Nephron progenitor cell (in vitro differentiated cells): ENCODE results near the gene PATE1.

Source experiments
- DNase-seq: peaks from one replicate; pipeline ENCODE4 v3.0.0; 2021
- H3K27ac Mint-ChIP-seq: 2 replicates; pipeline ENCODE4 v1.8.0; 2021; ENCODE audit warnings: mild to moderate bottlenecking, moderate library complexity, mixed read lengths
- H3K27me3 Mint-ChIP-seq: 2 replicates; pipeline ENCODE4 v1.8.0; 2021; ENCODE audit warnings: mild to moderate bottlenecking, low read depth, mixed read lengths; ENCODE audit not compliant: poor library complexity
- H3K36me3 Mint-ChIP-seq: 2 replicates; pipeline ENCODE4 v1.8.0; 2021; ENCODE audit warnings: low read depth, mixed read lengths
- H3K4me1 Mint-ChIP-seq: 2 replicates; pipeline ENCODE4 v1.8.0; 2021; ENCODE audit warnings: mixed read lengths
- H3K4me3 Mint-ChIP-seq: 2 replicates; pipeline ENCODE4 v1.8.0; 2021; ENCODE audit warnings: mild to moderate bottlenecking, moderate library complexity, mixed read lengths
- H3K9me3 Mint-ChIP-seq: 2 replicates; pipeline ENCODE4 v1.8.0; 2021; ENCODE audit warnings: mild to moderate bottlenecking, moderate library complexity, mixed read lengths
- TF ChIP-seq, protein P1 (sequence below): fragments of 200-600 bp; sonication (generic); IDR thresholded peaks from 2 replicates; pipeline ENCODE4 v1.5.0; 2021; ENCODE audit warnings: antibody characterized with exemption

PATE1 gene

DNA sequence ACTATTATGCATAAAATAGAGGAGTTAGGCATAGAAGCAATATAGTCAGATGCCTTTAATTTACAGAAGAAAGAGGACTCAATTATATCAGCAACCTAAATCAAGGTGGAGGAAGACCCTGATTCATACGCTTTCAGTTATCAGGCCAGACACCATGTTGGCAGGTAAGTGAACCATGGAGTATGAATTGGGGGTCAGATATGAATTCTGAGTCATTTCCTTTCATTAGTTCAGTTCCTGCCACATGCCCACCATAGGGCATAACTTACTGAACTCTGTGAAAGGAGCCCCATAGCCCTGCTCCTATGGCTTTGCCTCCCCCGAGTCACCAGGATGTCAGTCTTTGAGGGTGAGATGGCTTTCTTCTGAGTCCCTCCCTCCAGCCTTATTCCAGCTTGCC is 17.4 kb downstream of the PATE1 start:
- DNase-seq: no peak
- H3K9me3 Mint-ChIP-seq: peaks cover 23% of the 10 kb centered on the region
- no peak overlapping the region for H3K27ac Mint-ChIP-seq
- no peaks in the 10 kb centered on the region for H3K36me3 Mint-ChIP-seq
- TF ChIP-seq, protein P1, sequence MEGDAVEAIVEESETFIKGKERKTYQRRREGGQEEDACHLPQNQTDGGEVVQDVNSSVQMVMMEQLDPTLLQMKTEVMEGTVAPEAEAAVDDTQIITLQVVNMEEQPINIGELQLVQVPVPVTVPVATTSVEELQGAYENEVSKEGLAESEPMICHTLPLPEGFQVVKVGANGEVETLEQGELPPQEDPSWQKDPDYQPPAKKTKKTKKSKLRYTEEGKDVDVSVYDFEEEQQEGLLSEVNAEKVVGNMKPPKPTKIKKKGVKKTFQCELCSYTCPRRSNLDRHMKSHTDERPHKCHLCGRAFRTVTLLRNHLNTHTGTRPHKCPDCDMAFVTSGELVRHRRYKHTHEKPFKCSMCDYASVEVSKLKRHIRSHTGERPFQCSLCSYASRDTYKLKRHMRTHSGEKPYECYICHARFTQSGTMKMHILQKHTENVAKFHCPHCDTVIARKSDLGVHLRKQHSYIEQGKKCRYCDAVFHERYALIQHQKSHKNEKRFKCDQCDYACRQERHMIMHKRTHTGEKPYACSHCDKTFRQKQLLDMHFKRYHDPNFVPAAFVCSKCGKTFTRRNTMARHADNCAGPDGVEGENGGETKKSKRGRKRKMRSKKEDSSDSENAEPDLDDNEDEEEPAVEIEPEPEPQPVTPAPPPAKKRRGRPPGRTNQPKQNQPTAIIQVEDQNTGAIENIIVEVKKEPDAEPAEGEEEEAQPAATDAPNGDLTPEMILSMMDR: no peak
- H3K27me3 Mint-ChIP-seq: peaks cover 6% of the 10 kb centered on the region
- H3K4me1 Mint-ChIP-seq: peaks cover 16% of the 10 kb centered on the region
- no peak overlapping the region for H3K4me3 Mint-ChIP-seq

DNA sequence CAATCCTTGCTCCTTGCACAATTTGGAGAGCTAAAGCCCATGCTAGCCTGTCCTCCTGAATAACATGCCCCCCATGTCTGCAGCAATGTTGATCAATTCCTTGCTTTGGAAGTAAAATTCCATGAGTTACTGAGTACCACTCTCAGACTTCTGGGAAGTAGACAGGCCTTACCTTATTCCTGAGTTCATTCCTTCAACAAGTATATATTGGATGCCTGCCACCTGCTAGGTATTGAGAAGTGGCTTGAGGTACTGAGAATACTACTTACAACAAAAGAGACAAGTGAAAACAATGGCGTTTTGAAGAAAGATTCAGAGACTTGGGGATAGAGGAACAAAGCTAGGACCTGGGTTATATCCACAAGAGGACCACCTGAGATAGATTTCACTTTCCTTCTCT is 20.2 kb downstream of the PATE1 start:
- TF ChIP-seq, protein P1: no peak
- Mint-ChIP-seq H3K36me3 (no peaks in the 10 kb centered on the region), H3K4me1 (peaks cover 22% of the 10 kb centered on the region), H3K9me3 (no peaks in the 10 kb centered on the region), H3K4me3 (no peak overlapping the region), H3K27me3 (no peaks in the 10 kb centered on the region), H3K27ac (no peak overlapping the region)
- no peak for DNase-seq

DNA sequence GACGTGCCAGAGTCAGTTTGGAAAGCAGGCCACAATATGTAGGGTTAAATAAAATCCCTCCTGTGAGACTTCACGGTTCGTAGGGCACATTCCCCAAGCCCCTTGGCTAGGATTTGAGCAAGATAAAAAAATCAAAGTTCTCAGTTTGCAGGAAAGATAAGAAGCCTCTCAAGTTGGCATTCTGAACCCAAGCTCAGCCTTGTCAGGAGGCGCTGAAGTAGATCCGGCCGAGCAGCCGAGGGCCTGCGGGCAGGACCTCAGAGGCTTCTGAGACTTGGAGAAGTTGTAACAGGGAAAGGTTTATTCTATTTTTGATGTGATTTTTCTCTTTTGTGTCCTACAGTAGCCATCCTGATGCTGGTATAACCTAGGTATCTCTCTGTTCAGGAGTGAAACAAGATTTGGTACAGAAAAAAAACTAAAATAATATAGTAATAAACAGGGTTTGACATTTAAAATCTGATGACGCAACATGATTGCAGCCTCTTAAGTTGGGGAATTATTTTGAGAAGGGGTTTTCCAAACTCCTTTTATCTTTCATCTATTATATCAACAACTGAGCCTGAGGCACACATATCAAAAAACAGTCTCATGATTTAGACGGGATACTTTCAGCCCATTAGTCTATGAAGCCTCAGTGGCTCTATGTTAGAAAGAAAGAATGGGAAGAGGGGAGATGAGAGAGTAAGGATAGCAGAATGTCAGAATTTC is 22.4 kb downstream of the PATE1 start:
- Mint-ChIP-seq H3K4me1 (peaks cover 22% of the 10 kb centered on the region), H3K36me3 (no peaks in the 10 kb centered on the region)
- DNase-seq: peak; percentile 12

DNA sequence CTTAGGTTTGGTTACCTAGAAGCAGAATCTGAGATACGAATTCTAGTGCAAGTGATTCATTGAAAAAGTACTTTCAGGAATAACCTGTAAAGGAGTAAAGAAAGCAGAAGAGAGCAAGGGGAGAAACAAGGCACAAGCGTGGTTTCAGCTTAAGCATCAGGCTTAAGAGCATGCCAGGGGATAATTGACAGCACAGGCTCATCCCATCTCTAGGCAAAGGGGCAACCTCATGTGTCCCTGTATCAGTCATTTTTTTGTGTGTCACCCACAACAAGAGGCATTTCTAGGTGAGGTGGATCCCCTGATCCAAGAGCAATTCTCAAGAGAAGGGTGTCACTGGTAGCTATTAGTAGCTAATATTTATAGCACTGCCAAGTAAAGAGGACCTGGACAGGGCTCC is 24.5 kb downstream of the PATE1 start:
- peaks cover 22% of the 10 kb centered on the region for H3K4me1 Mint-ChIP-seq
- H3K36me3 Mint-ChIP-seq: no peaks in the 10 kb centered on the region

More for the DNA sequence above, 22.4 kb downstream of the PATE1 start:
- Mint-ChIP-seq H3K9me3 (no peaks in the 10 kb centered on the region), H3K4me3 (no peak overlapping the region), H3K27ac (peak overlapping the region; percentile 70), H3K27me3 (no peaks in the 10 kb centered on the region)
- TF ChIP-seq, protein P1: no peak

DNA sequence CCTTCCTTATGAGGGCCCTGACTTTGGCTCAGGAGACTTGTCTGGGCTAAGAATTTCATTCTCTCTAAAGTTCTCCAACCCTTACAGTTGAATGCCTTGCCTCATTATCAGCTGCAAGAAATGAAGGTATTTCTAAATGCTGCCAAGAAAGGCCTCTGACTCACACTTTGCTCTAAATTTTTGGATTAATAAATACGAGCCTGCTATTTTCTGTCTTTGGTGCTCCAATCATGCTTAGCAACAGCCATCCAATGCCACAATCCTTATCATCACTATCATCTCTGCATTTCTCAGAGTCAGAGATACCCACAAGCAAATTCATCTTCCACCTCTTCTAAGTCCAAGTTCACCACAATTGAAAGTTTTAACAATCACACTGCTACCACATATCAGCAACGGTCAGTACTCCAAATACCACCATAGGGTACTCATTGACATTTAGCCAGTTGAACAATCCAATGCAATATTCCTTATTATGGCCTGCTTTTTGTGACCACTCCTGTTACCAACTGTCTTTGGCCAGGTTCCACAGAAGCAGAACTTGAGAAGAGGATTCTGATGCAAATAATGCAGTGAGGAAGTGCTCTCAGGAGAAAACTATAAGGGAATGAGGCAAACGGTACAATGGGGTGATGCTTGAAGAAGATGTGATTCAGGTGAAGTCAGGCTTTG is 26.9 kb downstream of the PATE1 start:
- Mint-ChIP-seq H3K4me3 (no peak overlapping the region), H3K27ac (no peak overlapping the region), H3K27me3 (no peaks in the 10 kb centered on the region), H3K9me3 (no peaks in the 10 kb centered on the region), H3K36me3 (no peaks in the 10 kb centered on the region), H3K4me1 (peaks cover 10% of the 10 kb centered on the region)
- DNase-seq: no peak
- TF ChIP-seq, protein P1: no peak

More for the DNA sequence above, 24.5 kb downstream of the PATE1 start:
- Mint-ChIP-seq H3K9me3 (no peaks in the 10 kb centered on the region), H3K4me3 (no peak overlapping the region), H3K27me3 (no peaks in the 10 kb centered on the region), H3K27ac (peak overlapping the region; percentile 4)
- no peak for DNase-seq
- TF ChIP-seq, protein P1: no peak
